HS-27A (cell line): ENCODE data around the gene BSCL2.
A peak's percentile ranks its signal among the peaks of the same experiment; 100 is the strongest.
"Not testable (repeated sequence)": the region's sequence is repeated elsewhere in the genome, so short reads cannot be mapped to it uniquely, and the experiment has no call there.

Experiments
- DNase-seq: peaks from one replicate; pipeline ENCODE4 v3.0.0-alpha.2; 2012; ENCODE audit warnings: low read depth, missing footprints

The BSCL2 gene

GRCh38 chr11:62656796-62657429 lies 50.3 kb downstream of the BSCL2 start:
- no peak for DNase-seq

DNA sequence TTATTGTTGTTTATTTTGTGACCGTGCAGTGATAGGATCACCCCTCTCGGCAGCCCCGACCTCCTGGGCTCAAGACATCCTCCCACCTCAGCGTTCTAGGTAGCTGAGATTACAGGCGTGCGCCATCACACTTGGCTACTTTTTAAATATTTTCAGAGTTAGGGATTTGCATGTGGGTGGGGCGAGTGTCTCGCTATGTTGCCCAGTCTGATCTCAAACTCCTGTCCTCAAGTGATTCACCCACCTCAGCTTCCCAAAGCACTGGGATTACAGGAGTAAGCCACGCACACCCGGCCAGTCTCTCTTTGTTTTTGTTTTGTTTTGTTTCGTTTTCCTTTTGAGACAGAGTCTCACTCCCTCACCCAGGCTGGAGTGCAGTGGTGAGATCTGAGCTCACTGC lies 52.9 kb downstream of the BSCL2 start:
- no peak for DNase-seq

- peak; percentile 23 for DNase-seq
Observed at GRCh38 chr11:62652161-62653006, 54.8 kb downstream of the BSCL2 start.

DNA sequence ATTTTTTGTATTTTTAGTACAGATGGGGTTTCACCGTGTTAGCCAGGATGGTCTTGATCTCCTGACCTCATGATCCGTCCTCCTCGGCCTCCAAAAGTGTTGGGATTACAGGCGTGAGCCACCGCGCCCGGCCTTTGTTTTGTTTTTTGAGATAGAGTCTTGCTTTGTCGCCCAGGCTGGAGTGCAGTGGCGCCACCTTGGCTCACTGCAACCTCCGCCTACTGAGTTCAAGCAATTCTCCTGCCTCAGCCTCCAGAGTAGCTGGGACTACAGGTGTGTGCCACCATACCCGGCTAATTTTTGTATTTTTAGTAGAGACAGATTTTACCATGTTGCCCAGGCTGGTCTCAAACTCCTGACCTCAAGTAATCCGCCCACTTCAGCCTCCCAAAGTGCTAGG lies 56.9 kb downstream of the BSCL2 start:
- not testable (repeated sequence) for DNase-seq

- no peak for DNase-seq
Observed at GRCh38 chr11:62649486-62649885, 57.7 kb downstream of the BSCL2 start.

- no peak for DNase-seq
Observed at GRCh38 chr11:62648967-62649364, 58.3 kb downstream of the BSCL2 start.

DNA sequence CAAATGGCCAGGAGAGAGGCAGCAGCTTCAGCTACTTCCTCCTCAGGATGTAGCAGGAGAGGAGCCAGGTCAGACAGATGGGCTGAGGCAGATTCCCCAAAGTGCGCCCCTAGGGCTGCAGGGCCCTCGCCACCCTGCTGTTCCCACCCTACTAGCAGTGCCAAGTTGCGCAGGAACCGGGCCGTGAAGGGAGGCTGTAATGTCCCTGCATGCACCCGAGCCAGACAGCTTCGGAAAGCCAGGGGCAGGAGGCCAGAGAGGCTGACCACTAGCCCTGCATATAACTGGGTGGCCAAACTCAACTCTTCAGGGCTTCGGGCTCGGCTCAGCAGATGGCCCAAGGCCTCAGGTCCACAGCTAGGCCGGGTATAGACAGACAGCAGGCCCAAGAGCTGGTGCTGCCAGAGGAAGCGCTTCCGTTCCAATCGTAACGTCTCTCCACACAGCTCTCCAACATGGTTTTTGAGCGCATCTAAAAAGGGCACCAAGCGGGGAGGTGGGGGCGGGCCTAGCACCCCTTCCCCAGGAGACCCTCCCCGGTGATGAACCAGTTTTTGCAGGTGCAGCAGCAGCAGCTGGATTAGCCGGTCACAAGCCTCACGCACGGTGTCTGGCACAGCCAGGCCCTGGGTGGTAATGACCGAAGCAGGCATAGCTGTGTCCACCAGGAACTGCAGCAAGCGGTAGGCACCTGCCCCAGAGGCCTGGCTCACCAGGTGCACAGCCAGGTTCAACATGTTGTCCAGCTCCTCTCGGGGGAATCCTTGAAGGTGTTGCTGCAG lies 58.8 kb downstream of the BSCL2 start:
- DNase-seq = no peak

DNA sequence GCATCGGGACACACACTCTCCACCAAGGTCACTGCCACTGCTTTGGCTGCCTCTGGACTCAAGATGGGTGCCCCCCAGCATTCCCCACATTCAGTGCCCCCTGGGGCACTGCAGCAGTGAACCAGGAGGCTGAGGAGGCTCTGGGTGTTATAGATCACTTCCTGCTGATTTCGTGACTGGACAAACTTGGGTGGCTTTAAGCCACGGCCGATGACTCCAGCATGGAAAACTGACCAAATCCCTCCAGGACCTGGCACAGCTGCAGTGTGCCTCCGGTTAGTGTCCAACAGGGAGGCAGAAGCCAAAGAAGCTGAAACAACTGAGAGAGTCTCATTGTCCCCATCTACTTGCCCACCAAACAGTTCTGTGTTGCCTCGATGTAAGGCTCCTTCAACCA lies 59.6 kb downstream of the BSCL2 start:
- DNase-seq = no peak

- no peak for DNase-seq
Observed at GRCh38 chr11:62646825-62647608, 60.2 kb downstream of the BSCL2 start.

DNA sequence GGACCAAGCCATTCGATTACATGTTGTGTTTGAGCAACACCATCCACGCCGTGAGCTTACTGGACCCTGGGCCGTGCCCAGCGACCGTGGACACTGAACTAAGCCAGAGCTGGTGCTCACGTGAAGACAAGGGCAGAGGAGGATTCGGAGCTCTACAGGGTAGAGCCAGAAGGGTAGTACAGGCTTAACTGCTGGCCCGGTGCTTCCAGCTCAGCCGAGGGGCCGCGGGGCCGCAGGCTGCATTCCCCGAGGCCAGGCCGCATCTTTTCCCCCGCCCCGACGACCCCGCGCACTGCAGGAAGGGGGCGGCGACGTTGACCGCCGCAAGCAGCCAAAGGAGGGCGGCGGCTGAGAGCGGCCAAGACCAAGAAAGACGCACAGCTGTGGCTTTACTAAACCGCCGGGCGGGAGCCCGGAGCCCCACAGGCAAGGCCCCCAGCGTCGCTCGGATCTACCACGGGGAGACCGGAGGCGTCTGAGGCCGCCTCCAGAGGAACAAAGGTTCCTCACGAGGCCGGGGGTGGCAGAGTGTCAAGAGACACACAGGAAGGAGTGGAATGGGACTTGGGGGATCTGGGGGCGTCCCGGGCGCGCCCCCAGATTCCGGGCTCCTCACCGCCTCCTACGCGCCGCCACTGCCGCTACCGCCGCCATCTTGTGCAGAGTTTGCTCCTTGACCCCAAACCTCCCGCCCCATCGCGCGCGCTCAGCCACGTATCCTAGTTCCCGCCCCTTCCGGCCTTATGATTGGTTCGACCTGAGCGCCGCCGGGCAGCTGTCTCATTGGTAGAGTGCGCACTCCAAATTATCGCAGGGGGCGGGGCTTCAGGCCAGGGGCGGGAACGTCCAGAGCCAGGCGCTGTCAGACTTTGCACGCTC lies 61.0 kb downstream of the BSCL2 start, which contains the start of gene GANAB:
TSS of gene GANAB (minus strand) at position 668 of the 879 bp plus-strand sequence. CDS start at position 654, 14 bp downstream.
- DNase-seq = peak; percentile 95

DNA sequence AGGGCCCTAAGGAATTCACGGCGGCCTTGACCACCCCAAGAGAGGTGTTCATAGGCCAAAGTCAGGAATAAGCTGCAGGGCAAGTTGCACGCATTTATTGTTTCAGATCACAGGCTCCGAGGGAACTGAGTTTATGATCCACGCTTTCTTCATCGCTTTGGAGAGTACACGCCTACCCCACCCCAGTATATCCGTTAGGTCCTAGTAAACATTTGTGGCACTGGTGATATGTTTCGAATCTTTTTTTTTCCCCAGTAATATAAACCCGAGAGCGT lies 61.6 kb downstream of the BSCL2 start:
- no peak for DNase-seq

- DNase-seq = no peak
Observed at GRCh38 chr11:62644220-62644619, 63.0 kb downstream of the BSCL2 start.
